Skin epidermis (tissue), 12 donors: Measurements from ENCODE around the gene CAV1.

Experiments used
- H3K27ac ChIP-seq, 21 experiments: fragments of 200-600 bp; sonication (generic) in 11 of 21; one replicate each; pipeline ENCODE4 v1.5.0; 2020; ENCODE audit warnings: mild to moderate bottlenecking in 3 of 21, inconsistent platforms in 2 of 21, moderate library complexity in 2 of 21
- H3K4me3 ChIP-seq, 7 experiments: fragments of 200-600 bp; sonication (generic) in 2 of 7; one replicate each; pipeline ENCODE4 v1.5.0; 2020; ENCODE audit warnings: inconsistent platforms in 2 of 7, mild to moderate bottlenecking in 2 of 7, moderate library complexity in 1 of 7

The CAV1 gene

GRCh38 chr7:116526897-116527296 is 2.1 kb downstream of the CAV1 start:
- peak overlapping the region; percentile 39 to 56 (median 50) for H3K4me3 ChIP-seq
- H3K27ac ChIP-seq = peak overlapping the region in 18 of 21 experiments; percentile 17 to 96 (median 86)

- Histone ChIP-seq H3K27ac (peak overlapping the region in 17 of 21 experiments; percentile 3 to 96 (median 85)), H3K4me3 (peak overlapping the region in 6 of 7 experiments; percentile 40 to 56 (median 51))
Observed at GRCh38 chr7:116527521-116527920, 2.7 kb downstream of the CAV1 start.

GRCh38 chr7:116528008-116528789 is 3.4 kb downstream of the CAV1 start:
- Histone ChIP-seq H3K27ac (peak overlapping the region in 19 of 21 experiments; percentile 3 to 96 (median 78)), H3K4me3 (peak overlapping the region in 4 of 7 experiments; percentile 50 to 56 (median 54))

GRCh38 chr7:116529250-116529649 is 4.4 kb downstream of the CAV1 start:
- H3K4me3 ChIP-seq = no peak overlapping the region
- peak overlapping the region in 3 of 21 experiments; percentile 24 to 96 (median 73) for H3K27ac ChIP-seq

GRCh38 chr7:116530107-116530820 is 5.4 kb downstream of the CAV1 start:
- Histone ChIP-seq H3K27ac (peak overlapping the region in 2 of 21 experiments; percentile 14), H3K4me3 (peak overlapping the region in 1 of 7 experiments; percentile 1)

- Histone ChIP-seq H3K27ac (no peak overlapping the region), H3K4me3 (no peak overlapping the region)
Observed at GRCh38 chr7:116532102-116532688, 7.4 kb downstream of the CAV1 start.

GRCh38 chr7:116534790-116535189 is 10.0 kb downstream of the CAV1 start:
- Histone ChIP-seq H3K27ac (peak overlapping the region in 1 of 21 experiments; percentile 50), H3K4me3 (no peak overlapping the region)

- Histone ChIP-seq H3K4me3 (no peak overlapping the region), H3K27ac (no peak overlapping the region)
Observed at GRCh38 chr7:116535416-116535815, 10.6 kb downstream of the CAV1 start.

GRCh38 chr7:116538138-116538537 is 13.3 kb downstream of the CAV1 start:
- H3K4me3 ChIP-seq = no peak overlapping the region
- peak overlapping the region in 1 of 21 experiments; percentile 7 for H3K27ac ChIP-seq

- peak overlapping the region in 1 of 21 experiments; percentile 4 for H3K27ac ChIP-seq
- H3K4me3 ChIP-seq = no peak overlapping the region
Observed at GRCh38 chr7:116539879-116540278, 15.0 kb downstream of the CAV1 start.

- Histone ChIP-seq H3K4me3 (no peak overlapping the region), H3K27ac (no peak overlapping the region)
Observed at GRCh38 chr7:116540743-116541142, 15.9 kb downstream of the CAV1 start.

- H3K27ac ChIP-seq = peak overlapping the region in 3 of 21 experiments; percentile 12 to 43 (median 34)
- no peak overlapping the region for H3K4me3 ChIP-seq
Observed at GRCh38 chr7:116541951-116542350, 17.1 kb downstream of the CAV1 start.

GRCh38 chr7:116542618-116543017 is 17.8 kb downstream of the CAV1 start:
- peak overlapping the region in 2 of 21 experiments; percentile 10 to 43 for H3K27ac ChIP-seq
- no peak overlapping the region for H3K4me3 ChIP-seq

- peak overlapping the region in 2 of 21 experiments; percentile 4 to 43 for H3K27ac ChIP-seq
- H3K4me3 ChIP-seq = no peak overlapping the region
Observed at GRCh38 chr7:116543664-116544063, 18.8 kb downstream of the CAV1 start.

- H3K27ac ChIP-seq = peak overlapping the region in 3 of 21 experiments; percentile 13 to 31 (median 30)
- no peak overlapping the region for H3K4me3 ChIP-seq
Observed at GRCh38 chr7:116544487-116544886, 19.7 kb downstream of the CAV1 start.

GRCh38 chr7:116545411-116545993 is 20.7 kb downstream of the CAV1 start:
- Histone ChIP-seq H3K4me3 (no peak overlapping the region), H3K27ac (peak overlapping the region in 3 of 21 experiments; percentile 11 to 43 (median 22))

GRCh38 chr7:116546054-116546453 is 21.2 kb downstream of the CAV1 start:
- no peak overlapping the region for H3K4me3 ChIP-seq
- peak overlapping the region in 4 of 21 experiments; percentile 11 to 43 (median 18) for H3K27ac ChIP-seq

GRCh38 chr7:116546916-116547315 is 22.1 kb downstream of the CAV1 start:
- H3K4me3 ChIP-seq = no peak overlapping the region
- no peak overlapping the region for H3K27ac ChIP-seq

GRCh38 chr7:116547347-116547746 is 22.5 kb downstream of the CAV1 start:
- no peak overlapping the region for H3K4me3 ChIP-seq
- H3K27ac ChIP-seq = no peak overlapping the region

- H3K27ac ChIP-seq = no peak overlapping the region
- H3K4me3 ChIP-seq = no peak overlapping the region
Observed at GRCh38 chr7:116548506-116548905, 23.7 kb downstream of the CAV1 start.
